ENCODE results near the gene FOS.

Gene FOS

DNA sequence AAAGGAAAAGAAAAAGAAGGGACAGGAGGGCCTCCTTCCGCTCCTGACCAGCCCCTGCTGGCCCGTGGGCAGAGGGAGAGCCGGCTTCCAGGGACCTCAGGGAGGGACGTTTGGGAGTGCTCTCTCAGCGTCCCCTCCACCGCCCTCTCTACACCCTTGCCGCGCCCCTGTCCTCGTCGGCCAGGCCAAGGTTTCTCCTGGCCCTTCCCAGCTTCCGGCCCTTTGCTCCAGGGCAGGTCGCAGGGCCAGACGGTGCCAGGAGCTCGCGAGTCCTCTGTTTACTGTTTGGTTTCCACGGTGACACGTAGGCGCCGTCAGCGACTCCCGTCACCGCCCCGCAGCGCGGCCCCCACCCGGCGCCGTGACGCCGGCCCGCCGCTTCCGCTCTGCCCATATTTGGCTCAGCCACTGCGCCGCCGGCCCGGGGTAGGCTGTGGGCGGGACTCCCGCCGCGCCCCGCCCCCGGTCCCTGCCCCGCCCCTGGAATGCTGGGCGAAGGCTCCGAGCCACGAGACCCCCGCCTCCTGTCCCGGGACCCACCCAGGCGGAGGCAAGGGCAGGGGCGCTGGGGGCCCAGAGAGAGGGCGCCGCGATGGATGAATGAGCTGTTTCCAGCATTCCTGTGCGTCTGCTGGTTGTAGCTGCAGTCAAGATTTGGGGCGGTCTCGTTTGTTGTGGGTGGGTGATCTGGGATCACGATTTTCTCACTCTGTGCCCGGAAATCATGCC, 15.5 kb downstream of the FOS start:
- TF ChIP-seq, protein P1, sequence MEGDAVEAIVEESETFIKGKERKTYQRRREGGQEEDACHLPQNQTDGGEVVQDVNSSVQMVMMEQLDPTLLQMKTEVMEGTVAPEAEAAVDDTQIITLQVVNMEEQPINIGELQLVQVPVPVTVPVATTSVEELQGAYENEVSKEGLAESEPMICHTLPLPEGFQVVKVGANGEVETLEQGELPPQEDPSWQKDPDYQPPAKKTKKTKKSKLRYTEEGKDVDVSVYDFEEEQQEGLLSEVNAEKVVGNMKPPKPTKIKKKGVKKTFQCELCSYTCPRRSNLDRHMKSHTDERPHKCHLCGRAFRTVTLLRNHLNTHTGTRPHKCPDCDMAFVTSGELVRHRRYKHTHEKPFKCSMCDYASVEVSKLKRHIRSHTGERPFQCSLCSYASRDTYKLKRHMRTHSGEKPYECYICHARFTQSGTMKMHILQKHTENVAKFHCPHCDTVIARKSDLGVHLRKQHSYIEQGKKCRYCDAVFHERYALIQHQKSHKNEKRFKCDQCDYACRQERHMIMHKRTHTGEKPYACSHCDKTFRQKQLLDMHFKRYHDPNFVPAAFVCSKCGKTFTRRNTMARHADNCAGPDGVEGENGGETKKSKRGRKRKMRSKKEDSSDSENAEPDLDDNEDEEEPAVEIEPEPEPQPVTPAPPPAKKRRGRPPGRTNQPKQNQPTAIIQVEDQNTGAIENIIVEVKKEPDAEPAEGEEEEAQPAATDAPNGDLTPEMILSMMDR (IDR thresholded peaks at IDR 0.05; ENCODE audit: insufficient read depth, low read length, missing control alignments) = no peak
- H3K4me3 ChIP-seq (ENCODE audit: low read depth, low read length) = peak overlapping the region; percentile 79
- ChIA-PET CTCF (interaction anchor here (1.1 to 18.0 kb wide), 11 partner anchors 10 to 434 kb away, joined by 3 to 518 read pairs (median 5); partner anchors contain the start of gene NEK9), POLR2A (interaction anchor here (0.9 to 1.3 kb wide), 4 partner anchors 13 to 164 kb away, joined by 3 to 8 read pairs (median 4); partner anchors contain the start of gene FOS)
- no peak for DNase-seq (ENCODE audit: low read depth, low spot score)

GRCh38 chr14:75294649-75295033, 16.0 kb downstream of the FOS start:
- TF ChIP-seq, protein P1 (IDR thresholded peaks at IDR 0.05; ENCODE audit: insufficient read depth, low read length, missing control alignments) = no peak
- CTCF ChIA-PET = interaction anchor here (0.9 to 18.0 kb wide), 14 partner anchors 10 to 435 kb away, joined by 3 to 518 read pairs (median 4); partner anchors contain the start of gene NEK9
- DNase-seq (ENCODE audit: low read depth, low spot score) = no peak
- POLR2A ChIA-PET = interaction anchor here (1.0 to 1.5 kb wide), 4 partner anchors 16 to 168 kb away, joined by 4 to 8 read pairs (median 7); partner anchors contain the start of genes FOS and NEK9
- peak overlapping the region; percentile 79 for H3K4me3 ChIP-seq (ENCODE audit: low read depth, low read length)

GRCh38 chr14:75295061-75295461, 16.4 kb downstream of the FOS start:
- no peak for DNase-seq (ENCODE audit: low read depth, low spot score)
- peak overlapping the region; percentile 79 for H3K4me3 ChIP-seq (ENCODE audit: low read depth, low read length)
- TF ChIP-seq, protein P1 (IDR thresholded peaks at IDR 0.05; ENCODE audit: insufficient read depth, low read length, missing control alignments) = no peak
- ChIA-PET POLR2A (interaction anchor here (0.5 to 1.5 kb wide), 4 partner anchors 17 to 168 kb away, joined by 3 to 7 read pairs (median 6); partner anchors contain the start of genes FOS and NEK9), CTCF (interaction anchor here (0.8 to 18.0 kb wide), 30 partner anchors 8 to 435 kb away, joined by 3 to 518 read pairs (median 4); partner anchors contain the start of gene NEK9)

DNA sequence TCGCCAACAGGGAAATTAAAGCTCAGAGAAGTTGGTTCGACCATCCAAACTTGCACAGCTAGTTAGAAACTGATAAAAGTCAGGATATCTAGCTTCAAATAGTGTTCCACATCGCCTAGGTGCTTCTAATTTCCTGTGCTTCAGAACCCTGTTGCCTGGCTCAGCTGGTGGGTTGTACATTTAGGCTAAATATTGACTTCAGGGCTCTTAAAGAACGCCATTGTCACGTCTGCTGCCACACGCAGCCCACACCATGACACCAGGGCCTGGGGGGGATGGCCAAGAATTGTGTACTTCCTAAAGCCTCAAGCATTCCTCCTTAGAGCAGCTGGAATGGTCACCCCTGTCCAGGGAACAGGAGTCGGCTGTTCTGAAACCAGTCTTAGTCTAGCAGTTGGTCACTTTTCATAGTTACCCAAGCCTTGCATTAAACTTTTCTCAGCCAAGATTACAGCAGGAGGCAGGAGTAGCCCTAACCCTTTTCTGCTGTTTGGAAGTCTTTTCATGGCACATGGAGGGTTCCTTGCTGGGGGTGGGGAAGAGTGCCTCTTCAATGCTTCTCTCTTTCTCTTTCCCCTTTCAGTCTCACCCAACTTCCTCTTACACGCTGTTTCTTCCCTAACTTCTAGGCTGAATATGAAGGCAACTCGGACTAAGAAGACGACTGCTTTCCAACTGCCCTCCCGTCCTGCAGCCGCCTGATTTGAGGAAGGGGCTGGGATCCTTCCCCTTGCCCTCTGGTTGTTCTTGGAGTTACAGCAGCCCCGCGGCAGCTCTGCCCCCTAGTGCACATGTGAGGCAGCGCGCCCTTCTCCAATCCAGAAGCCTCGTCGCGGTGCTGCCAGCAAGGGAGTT, 17.1 kb downstream of the FOS start:
- peak overlapping the region; percentile 79 for H3K4me3 ChIP-seq (ENCODE audit: low read depth, low read length)
- POLR2A ChIA-PET = interaction anchor here (0.5 to 1.5 kb wide), 4 partner anchors 18 to 169 kb away, joined by 3 to 7 read pairs (median 6); partner anchors contain the start of genes FOS and NEK9
- DNase-seq (ENCODE audit: low read depth, low spot score) = no peak
- TF ChIP-seq, protein P1 (IDR thresholded peaks at IDR 0.05; ENCODE audit: insufficient read depth, low read length, missing control alignments) = peak; percentile 94
- CTCF ChIA-PET = interaction anchor here (0.8 to 18.0 kb wide), 30 partner anchors 9 to 436 kb away, joined by 3 to 518 read pairs (median 4); partner anchors contain the start of genes JDP2 and NEK9

- CTCF ChIA-PET = interaction anchor here (0.7 to 18.0 kb wide), 12 partner anchors 9 to 439 kb away, joined by 3 to 518 read pairs (median 4); partner anchors contain the start of gene NEK9
Measured at GRCh38 chr14:75297411-75298040, 18.9 kb downstream of the FOS start.

More at GRCh38 chr14:75297411-75298040, 18.9 kb downstream of the FOS start:
- no peak overlapping the region for H3K4me3 ChIP-seq (ENCODE audit: low read depth, low read length)
- no peak for DNase-seq (ENCODE audit: low read depth, low spot score)
- POLR2A ChIA-PET = interaction anchor here (0.7 to 0.9 kb wide), 2 partner anchors 19 to 131 kb away, joined by 3 read pairs; partner anchors contain the start of gene FOS
- TF ChIP-seq, protein P1 (IDR thresholded peaks at IDR 0.05; ENCODE audit: insufficient read depth, low read length, missing control alignments) = no peak

Measured in AG04449 (cell line).